GM12892 (cell line): ENCODE data around the gene CTNNB1.

Source experiments
- DNase-seq: peaks from one replicate; pipeline ENCODE4 v3.0.0; 2011; ENCODE audit not compliant: insufficient read length
- FAIRE-seq: peaks from 2 replicates; lab custom pipeline; 2011; peaks lifted over from hg19 to GRCh38; lab: Jason Lieb, UNC
- POLR2A ChIP-seq: IDR thresholded peaks from 2 replicates; pipeline ENCODE4 v1.6.1; 2011; ENCODE audit warnings: low read depth, low read length, control low read depth
- POLR2AphosphoS5 ChIP-seq: IDR thresholded peaks from 2 replicates; pipeline ENCODE4 v1.6.1; 2011; ENCODE audit warnings: low read depth, low read length, control low read depth
- TAF1 ChIP-seq: IDR thresholded peaks from 2 replicates; pipeline ENCODE4 v1.6.1; 2011; ENCODE audit warnings: low read depth, mild to moderate bottlenecking, control low read depth, low read length, borderline replicate concordance

CTNNB1 gene

DNA sequence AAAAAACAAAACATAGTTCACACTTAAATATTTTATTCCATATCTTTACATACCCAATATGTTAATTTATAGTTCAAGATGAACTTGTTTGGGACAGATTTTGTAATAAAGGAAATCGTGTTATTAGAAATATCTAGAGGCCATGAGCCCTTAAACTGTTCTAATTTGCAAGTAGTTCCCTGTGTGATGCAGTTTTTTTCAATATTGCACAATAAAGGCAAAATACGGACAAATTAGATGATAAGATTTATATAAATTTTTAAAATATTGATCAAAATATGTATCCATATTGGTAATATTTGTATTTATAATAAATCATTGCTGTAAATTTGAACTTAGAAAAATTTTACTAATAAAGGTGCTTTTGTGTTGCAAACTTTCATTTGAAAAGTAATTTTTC lies 23.8 kb downstream of the CTNNB1 start:
- TF ChIP-seq POLR2A (no peak), TAF1 (no peak), POLR2AphosphoS5 (no peak)
- DNase-seq (no peak), FAIRE-seq (no peak)

DNA sequence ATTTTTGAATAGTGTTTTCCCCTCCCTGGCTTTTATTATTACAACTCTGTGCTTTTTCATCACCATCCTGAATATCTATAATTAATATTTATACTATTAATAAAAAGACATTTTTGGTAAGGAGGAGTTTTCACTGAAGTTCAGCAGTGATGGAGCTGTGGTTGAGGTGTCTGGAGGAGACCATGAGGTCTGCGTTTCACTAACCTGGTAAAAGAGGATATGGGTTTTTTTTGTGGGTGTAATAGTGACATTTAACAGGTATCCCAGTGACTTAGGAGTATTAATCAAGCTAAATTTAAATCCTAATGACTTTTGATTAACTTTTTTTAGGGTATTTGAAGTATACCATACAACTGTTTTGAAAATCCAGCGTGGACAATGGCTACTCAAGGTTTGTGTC lies 24.4 kb downstream of the CTNNB1 start:
- no peak for DNase-seq
- no peak for FAIRE-seq
- TF ChIP-seq TAF1: no peak
- no peak for TF ChIP-seq POLR2A

DNA sequence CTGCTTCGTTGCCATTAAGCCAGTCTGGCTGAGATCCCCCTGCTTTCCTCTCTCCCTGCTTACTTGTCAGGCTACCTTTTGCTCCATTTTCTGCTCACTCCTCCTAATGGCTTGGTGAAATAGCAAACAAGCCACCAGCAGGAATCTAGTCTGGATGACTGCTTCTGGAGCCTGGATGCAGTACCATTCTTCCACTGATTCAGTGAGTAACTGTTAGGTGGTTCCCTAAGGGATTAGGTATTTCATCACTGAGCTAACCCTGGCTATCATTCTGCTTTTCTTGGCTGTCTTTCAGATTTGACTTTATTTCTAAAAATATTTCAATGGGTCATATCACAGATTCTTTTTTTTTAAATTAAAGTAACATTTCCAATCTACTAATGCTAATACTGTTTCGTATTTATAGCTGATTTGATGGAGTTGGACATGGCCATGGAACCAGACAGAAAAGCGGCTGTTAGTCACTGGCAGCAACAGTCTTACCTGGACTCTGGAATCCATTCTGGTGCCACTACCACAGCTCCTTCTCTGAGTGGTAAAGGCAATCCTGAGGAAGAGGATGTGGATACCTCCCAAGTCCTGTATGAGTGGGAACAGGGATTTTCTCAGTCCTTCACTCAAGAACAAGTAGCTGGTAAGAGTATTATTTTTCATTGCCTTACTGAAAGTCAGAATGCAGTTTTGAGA lies 25.0 kb downstream of the CTNNB1 start:
- DNase-seq: no peak
- no peak for FAIRE-seq

DNA sequence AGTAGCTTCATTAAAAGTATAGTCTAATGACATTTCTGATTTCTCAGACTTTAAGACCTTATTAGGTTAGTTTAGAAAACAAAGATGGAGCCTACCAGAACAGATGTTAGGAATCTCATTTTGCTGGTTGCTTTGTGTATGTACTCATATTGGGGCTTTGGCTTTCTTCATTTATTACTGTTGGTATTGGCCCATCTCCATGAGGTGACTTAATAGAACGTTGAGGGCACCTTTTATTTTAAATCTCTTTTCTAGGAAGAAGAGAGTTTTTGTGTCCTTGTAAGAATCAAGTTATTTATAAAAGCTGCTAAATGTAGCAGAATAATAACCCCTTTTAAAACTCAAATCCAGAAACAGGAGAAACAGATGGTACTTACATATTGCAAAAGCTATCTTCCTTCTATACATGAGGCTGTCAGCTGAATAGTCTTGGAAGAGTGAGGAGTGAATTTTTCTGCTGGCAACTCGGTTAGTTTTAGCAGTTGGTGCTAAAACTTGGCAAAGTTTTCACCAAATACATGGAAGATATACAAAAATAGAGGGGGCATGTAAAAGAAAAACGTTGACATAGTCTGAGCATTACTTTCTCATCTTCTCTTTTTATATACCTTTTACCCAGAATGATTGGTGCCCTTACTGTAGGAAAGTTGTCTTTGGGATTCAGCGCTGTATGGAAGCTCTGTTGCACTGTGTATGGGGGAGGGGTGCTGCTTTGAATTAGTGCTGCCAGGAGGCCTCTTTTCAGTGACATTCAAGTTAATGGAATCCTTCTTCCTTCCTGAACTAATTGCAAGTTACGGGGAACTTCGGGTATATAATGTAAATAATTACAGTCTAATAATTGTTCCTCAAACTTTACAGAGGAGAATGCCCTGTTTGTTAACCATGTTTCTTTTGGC lies 35.8 kb downstream of the CTNNB1 start:
- FAIRE-seq: no peak
- no peak for DNase-seq
- TF ChIP-seq TAF1 (no peak), POLR2A (no peak), POLR2AphosphoS5 (no peak)

More for the DNA sequence above, 25.0 kb downstream of the CTNNB1 start:
- TF ChIP-seq POLR2AphosphoS5 (no peak), TAF1 (no peak), POLR2A (no peak)

DNA sequence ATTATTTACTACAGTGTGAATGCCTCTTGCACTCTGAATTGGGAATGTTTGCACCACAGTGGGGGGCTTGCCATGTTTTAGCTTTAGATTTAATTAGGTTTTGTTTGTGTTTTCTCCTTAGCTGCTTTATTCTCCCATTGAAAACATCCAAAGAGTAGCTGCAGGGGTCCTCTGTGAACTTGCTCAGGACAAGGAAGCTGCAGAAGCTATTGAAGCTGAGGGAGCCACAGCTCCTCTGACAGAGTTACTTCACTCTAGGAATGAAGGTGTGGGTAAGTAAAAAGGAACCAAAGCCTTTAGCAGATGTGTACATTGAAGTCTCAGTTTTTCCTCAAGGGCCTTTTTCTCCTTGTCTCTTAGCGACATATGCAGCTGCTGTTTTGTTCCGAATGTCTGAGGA lies 36.9 kb downstream of the CTNNB1 start:
- FAIRE-seq (no peak), DNase-seq (no peak)
- TF ChIP-seq TAF1 (no peak), POLR2AphosphoS5 (no peak), POLR2A (no peak)

DNA sequence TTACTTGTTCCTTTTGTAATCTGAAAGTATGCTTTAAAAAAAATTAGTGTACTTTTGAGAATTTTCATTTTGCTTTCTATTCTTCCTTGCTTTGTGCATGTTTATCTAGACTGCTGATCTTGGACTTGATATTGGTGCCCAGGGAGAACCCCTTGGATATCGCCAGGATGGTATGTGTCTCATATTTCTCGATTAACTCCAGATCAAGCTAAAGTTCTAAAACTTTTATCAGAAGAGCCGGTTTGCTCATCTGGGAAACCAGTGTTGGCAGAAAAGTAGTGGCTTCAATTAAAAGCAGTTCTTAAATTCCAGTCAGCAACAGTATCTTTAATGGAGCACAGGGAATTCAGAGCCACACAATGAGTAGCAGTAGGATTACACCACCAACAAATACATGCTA lies 38.6 kb downstream of the CTNNB1 start:
- DNase-seq: no peak
- no peak for TF ChIP-seq POLR2AphosphoS5
- no peak for TF ChIP-seq POLR2A
- TF ChIP-seq TAF1: no peak
- FAIRE-seq: no peak

DNA sequence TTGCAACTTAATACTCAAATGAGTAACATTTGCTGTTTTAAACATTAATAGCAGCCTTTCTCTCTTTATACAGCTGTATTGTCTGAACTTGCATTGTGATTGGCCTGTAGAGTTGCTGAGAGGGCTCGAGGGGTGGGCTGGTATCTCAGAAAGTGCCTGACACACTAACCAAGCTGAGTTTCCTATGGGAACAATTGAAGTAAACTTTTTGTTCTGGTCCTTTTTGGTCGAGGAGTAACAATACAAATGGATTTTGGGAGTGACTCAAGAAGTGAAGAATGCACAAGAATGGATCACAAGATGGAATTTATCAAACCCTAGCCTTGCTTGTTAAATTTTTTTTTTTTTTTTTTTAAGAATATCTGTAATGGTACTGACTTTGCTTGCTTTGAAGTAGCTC lies 40.3 kb downstream of the CTNNB1 start:
- DNase-seq: no peak
- TF ChIP-seq POLR2A (no peak), TAF1 (no peak), POLR2AphosphoS5 (no peak)
- no peak for FAIRE-seq

DNA sequence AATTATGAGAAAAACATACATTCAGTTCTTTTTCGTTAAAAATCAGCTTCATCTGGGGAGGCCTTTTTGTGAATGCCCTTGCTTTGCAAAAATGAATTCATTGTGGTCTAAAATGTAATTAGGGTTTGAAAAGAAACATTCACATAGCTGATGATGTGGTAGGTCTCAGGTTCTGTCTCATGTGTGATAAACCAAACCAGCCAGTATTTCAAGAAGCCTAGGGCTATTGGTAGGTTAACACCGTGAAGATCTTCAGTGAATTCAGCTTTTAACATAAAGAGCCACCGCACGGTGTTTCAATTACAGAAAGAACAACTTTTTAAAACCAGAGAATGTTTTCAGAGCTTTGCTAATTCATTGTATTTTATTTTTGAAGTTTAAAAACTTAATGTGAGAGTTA lies 41.9 kb downstream of the CTNNB1 start:
- no peak for DNase-seq
- FAIRE-seq: no peak
- TF ChIP-seq POLR2A: no peak
- no peak for TF ChIP-seq POLR2AphosphoS5
- no peak for TF ChIP-seq TAF1

DNA sequence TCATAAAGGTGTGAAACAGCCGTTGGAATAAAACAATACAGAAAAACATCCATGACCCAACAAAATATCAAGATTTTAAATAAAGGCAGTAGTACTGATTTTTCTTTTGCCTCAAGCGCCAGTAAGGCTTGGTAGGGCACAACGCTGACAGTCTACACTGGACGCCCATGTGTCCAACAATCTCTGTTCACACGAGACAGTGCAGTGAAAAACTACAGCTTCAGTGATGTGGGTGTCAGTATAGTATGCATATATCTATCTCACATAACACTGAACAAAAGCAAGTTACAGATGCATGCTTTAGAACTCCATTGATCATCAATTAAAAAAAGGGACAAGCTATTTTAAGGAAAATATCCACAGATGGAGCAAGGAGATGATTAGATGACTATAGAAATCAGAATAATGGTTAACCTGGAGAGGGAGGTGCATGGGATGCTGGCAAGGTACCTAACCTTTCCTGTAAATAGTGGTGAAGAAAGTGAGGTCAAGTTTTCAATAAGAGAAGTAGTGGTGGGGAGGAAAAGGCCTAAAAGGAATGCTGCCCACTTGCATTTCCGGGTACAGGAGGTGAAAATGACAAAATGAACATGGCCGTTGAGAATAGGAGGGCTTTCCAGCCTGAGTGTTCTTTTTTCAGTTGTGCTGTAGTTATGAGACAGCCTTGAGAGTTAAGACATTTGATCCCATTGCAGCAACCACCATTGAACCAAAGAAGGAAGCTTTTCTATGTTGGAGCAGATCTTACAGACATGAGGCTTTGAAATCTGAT lies 42.7 kb downstream of the CTNNB1 start:
- DNase-seq (no peak), FAIRE-seq (no peak)
- TF ChIP-seq POLR2AphosphoS5 (peak; percentile 56), TAF1 (no peak)

DNA sequence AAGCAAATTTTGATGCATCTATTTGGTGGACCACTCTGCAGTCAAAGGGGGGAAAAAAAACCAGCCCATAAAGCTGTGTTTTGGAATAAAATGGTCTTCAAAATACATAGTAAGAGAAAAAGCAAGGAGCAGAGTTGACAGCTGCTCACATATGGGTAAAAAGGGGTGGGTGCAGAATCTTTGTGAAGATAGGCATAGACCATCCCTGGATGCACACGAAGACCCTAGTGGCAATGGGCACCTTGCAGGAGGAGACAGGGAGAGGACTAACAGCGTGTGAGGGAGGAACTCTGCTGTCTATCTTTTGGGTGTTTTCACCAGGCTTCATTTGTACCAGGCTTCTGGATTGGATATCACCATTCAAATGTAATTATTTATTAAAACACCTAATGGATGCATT lies 43.9 kb downstream of the CTNNB1 start:
- DNase-seq (no peak), FAIRE-seq (no peak)
- no peak; the same call in 1 of the 2 replicates for TF ChIP-seq POLR2AphosphoS5
- TF ChIP-seq TAF1: no peak
- TF ChIP-seq POLR2A: no peak
